ENCODE data around the gene SEPTIN8.

Gene SEPTIN8

GRCh38 chr5:132729896-132730295 is 47.1 kb downstream of the SEPTIN8 start:
- TF ChIP-seq, protein P1, sequence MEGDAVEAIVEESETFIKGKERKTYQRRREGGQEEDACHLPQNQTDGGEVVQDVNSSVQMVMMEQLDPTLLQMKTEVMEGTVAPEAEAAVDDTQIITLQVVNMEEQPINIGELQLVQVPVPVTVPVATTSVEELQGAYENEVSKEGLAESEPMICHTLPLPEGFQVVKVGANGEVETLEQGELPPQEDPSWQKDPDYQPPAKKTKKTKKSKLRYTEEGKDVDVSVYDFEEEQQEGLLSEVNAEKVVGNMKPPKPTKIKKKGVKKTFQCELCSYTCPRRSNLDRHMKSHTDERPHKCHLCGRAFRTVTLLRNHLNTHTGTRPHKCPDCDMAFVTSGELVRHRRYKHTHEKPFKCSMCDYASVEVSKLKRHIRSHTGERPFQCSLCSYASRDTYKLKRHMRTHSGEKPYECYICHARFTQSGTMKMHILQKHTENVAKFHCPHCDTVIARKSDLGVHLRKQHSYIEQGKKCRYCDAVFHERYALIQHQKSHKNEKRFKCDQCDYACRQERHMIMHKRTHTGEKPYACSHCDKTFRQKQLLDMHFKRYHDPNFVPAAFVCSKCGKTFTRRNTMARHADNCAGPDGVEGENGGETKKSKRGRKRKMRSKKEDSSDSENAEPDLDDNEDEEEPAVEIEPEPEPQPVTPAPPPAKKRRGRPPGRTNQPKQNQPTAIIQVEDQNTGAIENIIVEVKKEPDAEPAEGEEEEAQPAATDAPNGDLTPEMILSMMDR (conservative IDR thresholded peaks at IDR 0.05; ENCODE audit: low read length): no peak
- no peak overlapping the region for H3K4me3 ChIP-seq (ENCODE audit: low read length)
- no peak for DNase-seq (ENCODE audit: low read depth)

DNA sequence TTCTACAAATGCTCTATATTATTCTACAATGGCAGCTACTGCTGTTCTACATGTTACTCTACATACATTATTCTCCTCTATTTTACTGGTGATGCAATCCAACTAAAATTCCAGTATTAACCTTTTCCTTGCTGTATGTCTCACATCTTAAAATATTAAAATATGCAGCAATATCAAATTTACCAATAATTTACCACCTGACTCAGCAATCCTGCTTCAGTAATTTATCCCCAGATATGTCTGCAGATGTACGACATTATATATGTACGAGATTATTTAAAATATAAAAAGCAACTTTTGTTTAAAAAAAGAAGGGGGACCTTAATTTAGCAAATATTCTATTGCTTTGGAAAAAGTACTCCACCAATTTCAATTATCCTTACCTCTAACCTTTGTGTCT is 51.3 kb downstream of the SEPTIN8 start:
- TF ChIP-seq, protein P1 (conservative IDR thresholded peaks at IDR 0.05; ENCODE audit: low read length): no peak
- H3K4me3 ChIP-seq (ENCODE audit: low read length): no peak overlapping the region
- no peak for DNase-seq (ENCODE audit: low read depth)

DNA sequence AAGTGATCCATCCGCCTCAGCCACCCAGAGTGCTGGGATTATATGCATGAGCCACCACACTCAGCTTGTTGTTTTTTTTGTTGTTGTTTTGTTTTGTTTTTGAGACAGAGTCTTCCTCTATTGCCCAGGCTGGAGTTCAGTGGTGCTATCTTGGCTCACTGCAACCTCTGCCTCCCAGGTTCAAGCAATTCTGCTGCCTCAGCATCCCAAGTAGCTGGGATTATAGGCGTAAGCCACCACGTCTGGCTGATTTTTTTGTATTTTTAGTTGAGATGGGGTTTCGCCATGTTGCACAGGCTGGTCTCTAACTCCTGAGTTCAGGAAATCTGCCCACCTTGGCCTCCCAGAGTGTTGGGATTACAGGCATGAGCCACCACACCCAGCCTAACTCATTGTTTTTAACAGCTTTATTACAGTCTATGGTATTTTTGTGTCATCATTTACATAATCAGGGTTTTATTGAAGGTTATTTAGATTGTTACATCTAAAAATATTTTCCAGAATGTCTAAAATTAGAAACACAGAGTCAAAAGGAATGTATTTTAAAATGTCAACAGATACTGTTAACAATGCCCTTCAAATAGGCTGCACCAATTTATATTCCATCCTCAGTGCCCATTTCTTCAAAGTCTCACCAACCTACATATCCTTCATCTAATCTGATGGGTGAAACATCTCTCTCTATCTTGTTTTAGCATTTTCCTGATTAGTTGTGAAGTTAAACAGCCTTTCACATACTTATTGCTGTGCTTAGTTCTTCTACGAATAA is 58.3 kb downstream of the SEPTIN8 start:
- TF ChIP-seq, protein P1 (conservative IDR thresholded peaks at IDR 0.05; ENCODE audit: low read length): no peak
- DNase-seq (ENCODE audit: low read depth): no peak
- H3K4me3 ChIP-seq (ENCODE audit: low read length): no peak overlapping the region

- TF ChIP-seq, protein P1 (conservative IDR thresholded peaks at IDR 0.05; ENCODE audit: low read length): peak; percentile 52
- peak; percentile 20 for DNase-seq (ENCODE audit: low read depth)
- H3K4me3 ChIP-seq (ENCODE audit: low read length): no peak overlapping the region
Observed at GRCh38 chr5:132714456-132715307, 62.4 kb downstream of the SEPTIN8 start.

DNA sequence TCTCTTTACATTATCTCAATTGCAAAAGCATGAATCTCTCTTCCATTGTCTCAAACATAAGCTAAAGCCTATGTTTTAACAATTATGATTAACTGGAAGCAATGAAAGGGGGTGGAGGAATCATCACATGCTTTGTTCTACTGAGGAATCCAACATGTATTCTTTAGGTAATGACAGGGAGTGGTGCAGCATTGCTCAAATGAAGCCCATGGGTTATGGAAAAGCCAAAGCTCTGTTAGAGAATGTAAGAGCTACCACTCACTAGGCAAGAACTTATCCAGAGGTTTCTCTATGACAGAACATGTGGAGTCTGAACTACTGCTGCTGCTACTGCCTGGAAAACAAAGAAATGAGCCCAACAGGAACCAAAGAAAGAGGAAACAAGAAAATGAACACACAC is 68.4 kb downstream of the SEPTIN8 start:
- no peak overlapping the region for H3K4me3 ChIP-seq (ENCODE audit: low read length)
- TF ChIP-seq, protein P1 (conservative IDR thresholded peaks at IDR 0.05; ENCODE audit: low read length): no peak
- DNase-seq (ENCODE audit: low read depth): no peak

GRCh38 chr5:132704875-132705274 is 72.2 kb downstream of the SEPTIN8 start:
- DNase-seq (ENCODE audit: low read depth): peak; percentile 46
- H3K4me3 ChIP-seq (ENCODE audit: low read length): no peak overlapping the region
- TF ChIP-seq, protein P1 (conservative IDR thresholded peaks at IDR 0.05; ENCODE audit: low read length): no peak
